HG02642 (cell line): ENCODE measurements around the gene ATP8B4.

Source experiments
- ATAC-seq: cut with Tn5 transposase; IDR thresholded peaks from one replicate; pipeline ENCODE4 v1.9.1; 2021; ENCODE audit warnings: mild to moderate bottlenecking; ENCODE audit not compliant: unreplicated experiment, poor library complexity

Gene ATP8B4

DNA sequence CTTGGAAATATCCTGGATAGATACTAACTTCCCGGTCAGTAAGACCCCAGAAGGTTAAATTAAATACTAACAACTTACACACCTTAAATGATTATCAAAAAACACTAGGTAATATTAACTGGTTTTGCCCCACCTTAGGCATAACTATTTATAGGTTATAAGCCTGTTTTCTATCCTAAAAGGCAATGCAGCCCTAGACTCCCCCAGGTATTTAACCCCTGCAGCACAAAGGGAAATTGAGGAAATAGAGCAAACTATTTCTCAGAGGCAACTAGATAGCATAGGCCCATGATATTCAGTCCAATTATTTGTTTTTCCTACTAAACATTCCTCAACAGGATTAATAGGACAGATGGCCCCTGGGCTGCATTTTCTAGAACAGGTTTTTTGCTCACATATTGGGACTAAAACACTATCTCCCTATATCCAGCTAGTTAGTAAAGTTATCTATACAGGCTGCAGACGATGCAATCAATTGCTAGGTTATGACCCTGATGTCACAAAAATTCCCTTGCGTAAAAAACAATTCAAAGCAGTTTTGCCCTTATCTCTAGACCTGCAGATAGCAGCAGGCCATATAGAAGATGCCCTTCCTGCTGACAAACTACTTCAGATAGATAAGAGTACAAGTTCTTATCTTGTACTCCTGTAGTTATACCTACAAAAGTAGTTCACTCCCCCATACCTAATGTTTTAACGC lies 276.9 kb downstream of the ATP8B4 start:
- no peak for ATAC-seq

GRCh38 chr15:49832511-49832910 lies 286.5 kb downstream of the ATP8B4 start:
- ATAC-seq = no peak

DNA sequence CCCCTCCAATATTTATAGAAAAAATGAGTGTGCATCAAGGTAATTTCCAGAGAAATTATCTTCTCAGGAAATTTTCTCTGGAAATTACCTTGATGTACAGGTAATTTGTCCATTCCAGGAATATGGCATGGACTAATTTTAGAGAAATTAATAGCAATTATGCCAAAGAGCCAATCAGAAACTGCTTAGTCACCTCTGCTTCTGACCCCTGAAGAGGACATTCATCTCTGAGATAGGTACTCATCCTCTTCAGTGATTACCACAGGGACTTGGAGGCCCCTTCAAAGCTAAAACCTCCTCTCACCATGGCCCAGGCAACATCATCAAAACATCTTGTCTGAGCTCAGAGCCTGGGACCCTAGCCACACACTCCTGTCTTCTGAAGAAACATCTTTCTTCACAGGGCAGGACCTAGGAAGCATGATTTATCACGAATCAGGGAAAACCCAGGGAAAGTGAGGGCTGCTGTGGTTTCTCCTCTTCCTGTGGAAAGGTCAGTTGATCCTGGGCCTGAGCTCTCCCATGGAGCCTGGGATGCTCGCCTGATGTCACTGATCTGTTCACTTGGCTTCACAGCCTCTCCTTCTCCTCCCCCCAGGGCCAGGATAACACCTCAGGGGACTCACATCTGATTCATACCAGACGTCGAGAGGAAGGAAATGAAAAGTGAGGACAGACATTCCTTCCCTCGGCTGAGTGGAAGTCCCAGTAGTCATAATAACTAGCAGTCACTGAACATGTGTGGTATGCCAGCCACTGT lies 287.6 kb downstream of the ATP8B4 start:
- no peak for ATAC-seq

DNA sequence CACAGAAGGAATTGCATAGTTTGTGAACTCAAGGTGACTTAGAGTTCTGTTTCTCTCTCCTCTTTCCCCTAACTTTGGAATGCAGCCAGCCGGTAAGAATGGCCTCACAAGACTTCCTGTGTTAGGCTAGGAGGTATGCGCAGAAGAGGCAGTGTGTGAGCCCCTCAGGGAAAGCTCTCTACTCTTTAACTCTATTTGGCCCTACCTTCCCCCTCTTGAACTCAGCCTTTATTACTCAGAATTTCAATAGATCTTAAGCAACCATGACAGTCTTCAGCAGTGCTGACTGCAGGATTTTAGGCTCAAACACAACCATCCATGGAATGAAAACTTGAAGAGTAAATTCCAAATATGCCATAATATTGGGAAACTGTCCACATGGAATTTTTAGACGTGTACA lies 288.6 kb downstream of the ATP8B4 start:
- no peak for ATAC-seq

- ATAC-seq = no peak
Measured at GRCh38 chr15:49827311-49827710, 291.7 kb downstream of the ATP8B4 start.

DNA sequence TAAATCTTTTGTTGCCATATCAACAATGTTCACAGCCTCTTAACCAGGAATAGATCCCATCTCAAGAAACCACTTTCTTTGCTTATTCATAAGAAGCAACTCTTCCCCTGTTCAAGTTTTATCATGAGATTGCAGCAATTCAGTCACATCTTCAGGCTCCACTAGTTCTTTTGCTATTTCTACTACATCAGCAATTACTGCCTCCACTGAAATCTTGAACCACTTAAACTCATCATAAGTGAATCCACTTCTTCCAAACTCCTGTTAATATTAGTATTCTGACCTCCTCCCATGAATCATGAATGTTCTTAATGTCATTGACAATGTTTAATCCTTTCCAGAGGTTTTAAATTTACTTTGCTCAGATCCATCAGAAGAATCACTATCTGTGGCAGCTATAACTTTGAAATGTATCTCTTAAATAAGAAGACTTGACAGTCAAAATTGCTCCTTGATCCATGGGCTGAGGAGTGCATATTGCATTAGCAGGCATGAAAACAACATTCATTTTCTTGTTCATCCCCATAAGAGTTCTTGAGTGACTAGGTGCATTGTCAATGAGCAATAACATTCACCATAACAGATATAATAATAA lies 292.3 kb downstream of the ATP8B4 start:
- ATAC-seq = no peak

DNA sequence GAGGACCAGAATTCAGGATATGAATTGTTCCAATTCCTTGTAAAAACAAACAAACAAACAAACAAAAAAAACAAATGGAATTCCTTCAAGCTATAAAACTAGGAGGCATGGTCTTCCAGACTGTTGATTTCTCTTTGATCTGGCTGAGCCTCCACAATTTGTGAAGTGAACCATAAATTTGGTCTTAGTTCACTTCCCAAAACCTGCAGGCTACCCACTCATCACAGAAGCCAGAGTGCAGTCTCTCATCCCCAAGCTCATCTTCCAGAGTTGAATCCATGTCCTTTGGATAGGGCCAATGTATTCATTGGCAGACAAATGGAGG lies 294.3 kb downstream of the ATP8B4 start:
- no peak for ATAC-seq

DNA sequence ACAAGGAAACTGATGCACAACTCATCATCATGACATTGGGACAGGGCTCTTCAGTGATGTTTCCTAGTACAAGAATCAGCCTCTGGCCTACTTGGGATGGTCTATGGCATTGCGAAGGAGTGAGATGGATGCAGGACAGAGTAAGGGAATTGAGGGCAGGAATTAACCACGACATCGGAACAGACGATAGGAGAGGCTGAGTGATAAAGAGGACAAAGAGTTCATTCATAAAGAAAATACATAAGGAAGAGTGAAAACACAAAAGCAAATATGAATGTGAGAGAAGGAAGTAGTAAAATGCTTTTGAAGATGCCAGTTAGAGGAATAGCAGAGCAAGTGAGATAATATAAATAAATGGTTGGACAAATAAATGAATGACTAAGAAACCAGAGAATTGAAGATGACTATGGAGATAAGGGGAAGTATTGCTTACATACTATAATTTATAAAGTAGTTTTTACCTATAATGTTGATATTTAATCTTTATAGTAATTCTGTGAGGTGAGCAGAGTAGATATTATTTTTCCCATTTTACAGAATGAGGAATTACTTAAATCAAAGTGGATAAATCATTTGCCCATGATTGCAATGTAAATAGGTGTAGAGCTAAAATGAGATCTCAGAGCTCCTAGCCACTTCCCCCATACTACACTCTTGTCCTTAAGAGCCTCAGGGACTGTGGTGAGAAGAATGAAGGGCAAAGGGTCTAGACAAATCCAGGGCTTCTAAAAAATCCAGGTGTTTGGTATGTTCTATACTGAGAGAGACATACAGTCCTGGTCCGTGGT lies 294.9 kb downstream of the ATP8B4 start:
- ATAC-seq = no peak

- ATAC-seq = no peak
Measured at GRCh38 chr15:49817100-49817499, 301.9 kb downstream of the ATP8B4 start.

- ATAC-seq = peak; percentile 63
Measured at GRCh38 chr15:49815950-49816349, 303.1 kb downstream of the ATP8B4 start.

- ATAC-seq = peak; percentile 16
Measured at GRCh38 chr15:49815526-49815925, 303.5 kb downstream of the ATP8B4 start.

DNA sequence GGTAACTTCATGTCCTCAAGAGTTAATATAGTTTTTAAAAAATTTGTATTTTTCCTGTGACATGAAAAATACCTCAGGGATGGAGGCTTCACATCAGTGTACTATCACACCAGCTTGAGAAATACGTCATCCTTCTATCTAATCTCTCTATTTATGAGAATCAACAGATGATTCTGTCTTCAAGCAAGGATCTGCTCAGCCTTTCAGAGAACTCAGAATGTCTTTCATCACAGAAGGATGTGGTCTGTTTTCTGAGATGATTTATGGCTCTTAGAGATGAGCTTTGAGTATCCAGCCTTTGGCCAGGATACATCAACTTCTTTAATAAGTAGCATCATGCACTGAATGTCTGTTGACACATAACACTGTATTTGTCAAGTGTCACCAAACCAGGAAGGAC lies 304.3 kb downstream of the ATP8B4 start:
- ATAC-seq = no peak

- ATAC-seq = no peak
Measured at GRCh38 chr15:49813625-49814024, 305.4 kb downstream of the ATP8B4 start.

- ATAC-seq = no peak
Measured at GRCh38 chr15:49810720-49811119, 308.3 kb downstream of the ATP8B4 start.

- no peak for ATAC-seq
Measured at GRCh38 chr15:49809894-49810609, 309.0 kb downstream of the ATP8B4 start.

DNA sequence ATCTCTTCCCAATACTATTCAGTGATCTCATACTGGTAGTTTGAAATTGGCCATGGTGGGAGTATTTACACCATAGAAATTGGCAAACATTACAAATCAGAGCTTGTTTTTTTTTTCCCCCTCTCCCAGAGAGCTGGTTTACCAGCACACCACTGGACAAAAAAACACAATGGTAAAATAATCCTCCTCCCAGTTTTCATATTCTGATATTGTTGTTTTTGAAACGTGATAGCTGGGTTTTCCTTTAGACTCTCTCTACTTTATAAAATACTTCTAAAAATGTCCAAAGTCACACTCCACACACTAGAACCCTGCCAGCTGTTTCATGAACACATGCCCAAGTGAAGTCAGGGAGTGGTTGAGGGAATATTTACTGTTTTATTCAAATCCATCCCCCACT lies 310.7 kb downstream of the ATP8B4 start:
- ATAC-seq = no peak
